Measurements from ENCODE around the gene METTL4.
"Not testable (repeated sequence)": the region's sequence is repeated elsewhere in the genome, so short reads cannot be mapped to it uniquely, and the experiment has no call there.

METTL4 gene

GRCh38 chr18:2554696-2555095, 16.6 kb downstream of the METTL4 start:
- ChIA-PET POLR2A (no interaction called here), CTCF (interaction anchor here (1.3 to 2.3 kb wide), 4 partner anchors 13 to 969 kb away, joined by 5 to 9 read pairs (median 8); no protein-coding TSS in a partner anchor)
- DNase-seq (ENCODE audit: low read depth, low spot score) = no peak
- no peak overlapping the region for H3K4me3 ChIP-seq (ENCODE audit: low read depth, low read length)
- TF ChIP-seq CTCF (IDR thresholded peaks at IDR 0.05; ENCODE audit: insufficient read depth, low read length, missing control alignments) = no peak

- no peak overlapping the region for H3K4me3 ChIP-seq (ENCODE audit: low read depth, low read length)
- no peak for DNase-seq (ENCODE audit: low read depth, low spot score)
- TF ChIP-seq CTCF (IDR thresholded peaks at IDR 0.05; ENCODE audit: insufficient read depth, low read length, missing control alignments) = no peak
- ChIA-PET CTCF (no interaction called here), POLR2A (no interaction called here)
Measured at GRCh38 chr18:2551425-2551824, 19.9 kb downstream of the METTL4 start.

- CTCF ChIA-PET = interaction anchor here (10.1 to 10.3 kb wide), 2 partner anchors 444 to 963 kb away, joined by 90 to 184 read pairs; no protein-coding TSS in a partner anchor
- DNase-seq (ENCODE audit: low read depth, low spot score) = no peak
- POLR2A ChIA-PET = no interaction called here
- TF ChIP-seq CTCF (IDR thresholded peaks at IDR 0.05; ENCODE audit: insufficient read depth, low read length, missing control alignments) = no peak
- H3K4me3 ChIP-seq (ENCODE audit: low read depth, low read length) = no peak overlapping the region
Measured at GRCh38 chr18:2549462-2549861, 21.8 kb downstream of the METTL4 start.

GRCh38 chr18:2547477-2548087, 23.7 kb downstream of the METTL4 start:
- ChIA-PET CTCF (interaction anchor here (0.7 to 10.3 kb wide), 24 partner anchors 8 to 1685 kb away, joined by 3 to 184 read pairs (median 4); no protein-coding TSS in a partner anchor), POLR2A (no interaction called here)
- TF ChIP-seq CTCF (IDR thresholded peaks at IDR 0.05; ENCODE audit: insufficient read depth, low read length, missing control alignments) = peak; percentile 34
- no peak for DNase-seq (ENCODE audit: low read depth, low spot score)
- no peak overlapping the region for H3K4me3 ChIP-seq (ENCODE audit: low read depth, low read length)

GRCh38 chr18:2545155-2545554, 26.1 kb downstream of the METTL4 start:
- TF ChIP-seq CTCF (IDR thresholded peaks at IDR 0.05; ENCODE audit: insufficient read depth, low read length, missing control alignments) = no peak
- no peak for DNase-seq (ENCODE audit: low read depth, low spot score)
- ChIA-PET CTCF (interaction anchor here (10.1 to 10.3 kb wide), 2 partner anchors 440 to 959 kb away, joined by 90 to 184 read pairs; no protein-coding TSS in a partner anchor), POLR2A (no interaction called here)
- H3K4me3 ChIP-seq (ENCODE audit: low read depth, low read length) = no peak overlapping the region

GRCh38 chr18:2541925-2542563, 29.3 kb downstream of the METTL4 start:
- CTCF ChIA-PET = interaction anchor here (0.6 to 10.3 kb wide), 30 partner anchors 12 to 956 kb away, joined by 3 to 184 read pairs (median 3); no protein-coding TSS in a partner anchor
- peak; percentile 41 for TF ChIP-seq CTCF (IDR thresholded peaks at IDR 0.05; ENCODE audit: insufficient read depth, low read length, missing control alignments)
- H3K4me3 ChIP-seq (ENCODE audit: low read depth, low read length); DNase-seq (ENCODE audit: low read depth, low spot score); POLR2A ChIA-PET: not testable (repeated sequence)
